Trophoblast cell (in vitro differentiated cells and primary cell): Measurements from ENCODE around the gene KLHL35.
A peak's percentile ranks its signal among the peaks of the same experiment; 100 is the strongest.

ENCODE experiments used
- DNase-seq, 2 donors: peaks; one replicate each; pipeline ENCODE4 v3.0.0-alpha.2; 2016
- H2AFZ ChIP-seq: 2 replicates; pipeline ENCODE4 v1.6.1; 2013; ENCODE audit warnings: low read length, moderate library complexity, mild to moderate bottlenecking; ENCODE audit not compliant: insufficient read depth, poor library complexity
- H2AK5ac ChIP-seq: 2 replicates; pipeline ENCODE4 v1.6.1; 2013; ENCODE audit warnings: mild to moderate bottlenecking, low read length
- H2BK120ac ChIP-seq: 2 replicates; pipeline ENCODE4 v1.6.1; 2013; ENCODE audit warnings: low read length, mild to moderate bottlenecking, moderate library complexity; ENCODE audit not compliant: insufficient read depth, poor library complexity
- H2BK12ac ChIP-seq: 2 replicates; pipeline ENCODE4 v1.6.1; 2013; ENCODE audit warnings: mild to moderate bottlenecking, low read length, moderate library complexity
- H2BK5ac ChIP-seq: 2 replicates; pipeline ENCODE4 v1.6.1; 2013; ENCODE audit warnings: low read length, low read depth, moderate library complexity, mild to moderate bottlenecking; ENCODE audit not compliant: poor library complexity
- H3K14ac ChIP-seq: 2 replicates; pipeline ENCODE4 v1.6.1; 2013; ENCODE audit warnings: mild to moderate bottlenecking, low read length
- H3K18ac ChIP-seq: 2 replicates; pipeline ENCODE4 v1.6.1; 2013; ENCODE audit warnings: mild to moderate bottlenecking, low read length
- H3K23ac ChIP-seq: 2 replicates; pipeline ENCODE4 v1.6.1; 2013; ENCODE audit warnings: low read length
- H3K27ac ChIP-seq: 2 replicates; pipeline ENCODE4 v1.5.1; 2013; ENCODE audit warnings: low read depth, mild to moderate bottlenecking, inconsistent platforms, low read length, moderate library complexity
- H3K27me3 ChIP-seq: 2 replicates; pipeline ENCODE4 v1.6.1; 2013; ENCODE audit warnings: inconsistent platforms, mild to moderate bottlenecking, low read length, moderate library complexity; ENCODE audit not compliant: insufficient read depth
- H3K36me3 ChIP-seq, 2 experiments: 1 replicate in 1 of 2; 2 replicates in 1 of 2; pipeline ENCODE4 v1.6.1; 2013; ENCODE audit warnings: low read length in 2 of 2, mild to moderate bottlenecking in 2 of 2, moderate library complexity in 1 of 2; ENCODE audit not compliant: insufficient read depth in 2 of 2, control insufficient read depth in 1 of 2
- H3K4ac ChIP-seq: 2 replicates; pipeline ENCODE4 v1.6.1; 2013; ENCODE audit warnings: low read depth, mild to moderate bottlenecking, low read length, moderate library complexity
- H3K4me1 ChIP-seq, 2 experiments: 1 replicate in 1 of 2; 2 replicates in 1 of 2; pipeline ENCODE4 v1.6.1; 2013; ENCODE audit warnings: low read length in 2 of 2, mild to moderate bottlenecking in 2 of 2, moderate library complexity in 1 of 2; ENCODE audit not compliant: insufficient read depth in 2 of 2, control insufficient read depth in 1 of 2
- H3K4me2 ChIP-seq: 2 replicates; pipeline ENCODE4 v1.6.1; 2013; ENCODE audit warnings: inconsistent platforms, mild to moderate bottlenecking, low read length, moderate library complexity
- H3K4me3 ChIP-seq: 2 replicates; pipeline ENCODE4 v1.5.1; 2013; ENCODE audit warnings: mild to moderate bottlenecking, low read depth, low read length, inconsistent platforms
- H3K79me1 ChIP-seq: one replicate; pipeline ENCODE4 v1.6.1; 2013; ENCODE audit warnings: low read length
- H3K79me2 ChIP-seq: 2 replicates; pipeline ENCODE4 v1.6.1; 2013; ENCODE audit warnings: low read length, mild to moderate bottlenecking; ENCODE audit not compliant: control insufficient read depth, insufficient read depth, poor library complexity
- H3K9ac ChIP-seq: 2 replicates; pipeline ENCODE4 v1.6.1; 2013; ENCODE audit warnings: mild to moderate bottlenecking, low read length
- H3K9me3 ChIP-seq: 2 replicates; pipeline ENCODE4 v1.6.1; 2013; ENCODE audit warnings: low read depth, mild to moderate bottlenecking, control low read depth, inconsistent platforms, low read length; ENCODE audit not compliant: insufficient read depth
- H4K12ac ChIP-seq: 2 replicates; pipeline ENCODE4 v1.6.1; 2013; ENCODE audit warnings: low read depth, mild to moderate bottlenecking, low read length, moderate library complexity
- H4K8ac ChIP-seq: 2 replicates; pipeline ENCODE4 v1.6.1; 2013; ENCODE audit warnings: low read depth, mild to moderate bottlenecking, low read length, moderate library complexity
- H4K91ac ChIP-seq: one replicate; pipeline ENCODE4 v1.6.1; 2013; ENCODE audit warnings: low read depth, mild to moderate bottlenecking, low read length, moderate library complexity
- WGBS: extraction: QIAGEN DNeasy Blood & Tissue Kit; methylation state at CpG from one replicate; pipeline ENCODE4 v1.1.7; 2013; ENCODE audit warnings: missing lambda C conversion rate; ENCODE audit not compliant: insufficient read length, insufficient coverage; ENCODE audit errors: extremely low coverage; 5-methylcytosine and 5-hydroxymethylcytosine counted together

Gene KLHL35

DNA sequence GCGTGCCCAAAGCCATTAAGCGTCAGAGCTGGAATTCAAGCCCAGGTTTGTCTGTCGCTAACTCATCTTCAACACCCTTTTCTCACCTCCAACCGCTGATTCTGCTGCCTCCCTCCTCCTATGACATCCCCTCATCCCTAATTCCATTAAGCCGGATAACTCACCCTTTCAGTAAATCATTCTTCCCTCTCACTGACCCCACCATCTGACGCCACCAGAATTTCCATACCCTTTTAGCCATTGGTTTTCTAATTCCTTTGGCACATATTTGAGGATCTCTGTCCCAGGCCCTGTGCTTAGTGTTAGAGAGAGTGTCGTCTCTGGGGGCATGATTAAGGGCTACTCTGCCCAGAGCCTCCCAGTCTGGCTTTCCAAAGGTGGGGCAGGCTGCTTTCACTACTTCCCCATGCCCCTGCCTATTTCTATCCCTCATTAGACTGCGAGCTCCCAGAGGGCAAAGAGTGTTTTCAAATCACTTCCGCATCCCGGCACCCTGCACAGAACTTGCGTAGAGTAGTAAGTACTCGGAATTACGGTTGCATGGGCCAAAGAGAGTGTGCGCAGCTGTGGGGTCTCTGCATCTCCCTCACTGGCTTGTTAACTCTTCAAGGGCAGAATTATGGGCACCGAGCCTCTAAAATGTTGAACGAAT, 3.9 kb downstream of the KLHL35 start:
- H3K4me3 ChIP-seq: no peak overlapping the region
- no peak overlapping the region for H4K12ac ChIP-seq
- H3K4me1 ChIP-seq: peaks cover 10 to 14% of the 10 kb centered on the region in 2 experiments
- no peak overlapping the region for H4K8ac ChIP-seq
- no peak overlapping the region for H3K27ac ChIP-seq
- H2BK5ac ChIP-seq: no peak overlapping the region
- no CpG with 5 or more reads among the region's 16 CpGs for WGBS
- H3K79me2 ChIP-seq: no peaks in the 10 kb centered on the region
- no peak overlapping the region for H3K18ac ChIP-seq
- H2AK5ac ChIP-seq: no peak overlapping the region
- no peaks in the 10 kb centered on the region for H3K79me1 ChIP-seq
- no peak overlapping the region for H3K4ac ChIP-seq
- no peak overlapping the region for H3K23ac ChIP-seq
- H2BK12ac ChIP-seq: no peak overlapping the region
- no peak for DNase-seq
- H2AFZ ChIP-seq: no peak overlapping the region
- H3K27me3 ChIP-seq: peaks cover 52% of the 10 kb centered on the region
- no peak overlapping the region for H3K4me2 ChIP-seq
- no peak overlapping the region for H4K91ac ChIP-seq
- peaks cover 0 to 2% of the 10 kb centered on the region in 2 experiments for H3K36me3 ChIP-seq
- H3K14ac ChIP-seq: no peak overlapping the region
- no peak overlapping the region for H3K9ac ChIP-seq
- no peak overlapping the region for H2BK120ac ChIP-seq
- peaks cover 26% of the 10 kb centered on the region for H3K9me3 ChIP-seq

DNA sequence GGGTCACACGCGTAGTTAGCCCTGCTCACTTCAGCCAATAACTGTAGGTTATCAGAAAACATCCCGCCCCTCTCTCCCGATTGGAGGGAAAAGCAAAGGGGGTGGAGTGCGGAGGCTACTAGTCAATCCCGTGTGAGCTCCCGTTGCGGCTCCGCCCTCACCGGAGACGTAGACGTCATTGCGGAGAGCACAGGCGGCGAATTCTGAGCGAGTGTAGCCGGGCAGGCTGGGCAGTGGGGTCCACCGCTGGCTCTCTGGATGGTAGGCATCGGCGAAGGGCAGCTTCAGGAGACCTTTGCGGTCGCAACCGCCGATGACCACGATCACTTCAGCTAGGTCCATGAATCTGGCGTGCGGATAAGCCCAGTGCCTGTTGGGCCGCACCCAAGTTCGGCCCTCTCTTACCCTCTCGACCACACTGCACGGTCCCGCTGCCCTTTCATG, 4.7 kb downstream of the KLHL35 start:
- Histone ChIP-seq H3K4me3 (no peak overlapping the region), H2AK5ac (no peak overlapping the region), H3K36me3 (peaks cover 3% of the 10 kb centered on the region in 2 experiments), H3K79me1 (no peaks in the 10 kb centered on the region), H3K4ac (no peak overlapping the region), H2BK120ac (no peak overlapping the region), H3K79me2 (no peaks in the 10 kb centered on the region), H3K9ac (no peak overlapping the region), H4K91ac (no peak overlapping the region), H3K9me3 (peaks cover 26% of the 10 kb centered on the region), H4K8ac (no peak overlapping the region), H2BK5ac (no peak overlapping the region), H2BK12ac (no peak overlapping the region), H3K23ac (no peak overlapping the region), H3K27ac (no peak overlapping the region), H4K12ac (no peak overlapping the region), H3K4me1 (peaks cover 10 to 14% of the 10 kb centered on the region in 2 experiments), H3K4me2 (no peak overlapping the region), H3K27me3 (peaks cover 49% of the 10 kb centered on the region), H3K14ac (no peak overlapping the region), H2AFZ (no peak overlapping the region), H3K18ac (no peak overlapping the region)
- peak; percentile 78 to 85 for DNase-seq
- WGBS: no CpG with 5 or more reads among the region's 32 CpGs

DNA sequence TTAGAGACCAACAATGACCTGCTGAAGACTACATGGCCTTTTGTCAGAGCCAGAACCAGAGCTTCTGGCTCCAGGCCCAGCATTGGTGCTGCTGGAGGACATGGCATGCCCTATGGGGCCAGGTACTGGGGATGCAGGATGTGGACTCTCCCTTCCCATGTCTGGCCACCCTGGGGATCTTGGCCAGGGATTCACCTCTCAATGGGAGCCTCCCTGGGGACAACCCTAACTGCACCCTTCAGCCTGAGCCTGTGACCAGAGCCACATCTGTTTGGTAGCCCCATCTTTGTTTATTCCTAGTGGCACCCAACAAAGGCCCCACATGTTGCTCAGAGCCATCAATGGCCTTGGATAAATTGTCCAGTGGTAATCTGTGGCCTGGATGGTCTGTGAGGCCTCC, 5.8 kb downstream of the KLHL35 start:
- Histone ChIP-seq H3K4me3 (no peak overlapping the region), H2AK5ac (no peak overlapping the region), H3K4ac (no peak overlapping the region), H3K18ac (no peak overlapping the region), H3K36me3 (peaks cover 11 to 13% of the 10 kb centered on the region in 2 experiments), H2BK12ac (no peak overlapping the region), H3K27me3 (peaks cover 38% of the 10 kb centered on the region), H4K12ac (no peak overlapping the region), H4K91ac (no peak overlapping the region), H3K4me2 (no peak overlapping the region), H3K14ac (no peak overlapping the region), H3K9me3 (peaks cover 23% of the 10 kb centered on the region), H3K9ac (no peak overlapping the region), H4K8ac (no peak overlapping the region), H2BK120ac (no peak overlapping the region), H2AFZ (no peak overlapping the region), H3K27ac (no peak overlapping the region), H3K79me1 (no peaks in the 10 kb centered on the region), H2BK5ac (no peak overlapping the region), H3K23ac (no peak overlapping the region), H3K4me1 (peaks cover 10 to 14% of the 10 kb centered on the region in 2 experiments), H3K79me2 (no peaks in the 10 kb centered on the region)
- no peak for DNase-seq

DNA sequence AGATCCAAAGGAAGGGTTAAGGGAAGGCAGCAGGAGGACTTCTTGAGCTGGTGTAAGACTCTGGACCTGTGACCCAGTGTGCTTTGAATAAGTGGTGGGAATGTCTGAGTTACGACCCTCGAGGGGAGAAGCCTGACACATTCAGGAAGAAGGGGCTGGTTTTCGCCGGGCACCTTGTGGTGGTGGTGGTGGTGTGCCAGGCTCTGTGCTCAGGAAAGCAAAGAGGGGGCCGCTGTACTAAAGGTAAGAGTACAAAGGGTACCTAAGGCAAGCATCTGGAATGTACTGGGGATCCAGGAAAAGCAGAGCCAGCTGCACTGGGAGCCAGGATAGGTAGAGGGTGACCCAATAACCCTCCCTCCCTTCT, 6.3 kb downstream of the KLHL35 start:
- no peak overlapping the region for H2BK5ac ChIP-seq
- no peak overlapping the region for H3K4ac ChIP-seq
- H2BK120ac ChIP-seq: no peak overlapping the region
- no peak overlapping the region for H2BK12ac ChIP-seq
- no peak overlapping the region for H3K9ac ChIP-seq
- H3K4me2 ChIP-seq: no peak overlapping the region
- H3K27me3 ChIP-seq: peaks cover 34% of the 10 kb centered on the region
- H3K79me2 ChIP-seq: no peaks in the 10 kb centered on the region
- no peak overlapping the region for H3K27ac ChIP-seq
- DNase-seq: no peak
- no peak overlapping the region for H4K8ac ChIP-seq
- peaks cover 23% of the 10 kb centered on the region for H3K9me3 ChIP-seq
- no peak overlapping the region for H3K18ac ChIP-seq
- peaks cover 10 to 14% of the 10 kb centered on the region in 2 experiments for H3K4me1 ChIP-seq
- no peaks in the 10 kb centered on the region for H3K79me1 ChIP-seq
- no peak overlapping the region for H4K12ac ChIP-seq
- H2AFZ ChIP-seq: no peak overlapping the region
- no CpG with 5 or more reads among the region's 5 CpGs for WGBS
- H3K14ac ChIP-seq: no peak overlapping the region
- H3K4me3 ChIP-seq: no peak overlapping the region
- no peak overlapping the region for H4K91ac ChIP-seq
- no peak overlapping the region for H3K23ac ChIP-seq
- H3K36me3 ChIP-seq: peaks cover 11 to 13% of the 10 kb centered on the region in 2 experiments
- no peak overlapping the region for H2AK5ac ChIP-seq
